Esophagus muscularis mucosa (tissue), 3 donors: ENCODE results near the gene DOK7.

Experiments
- CTCF ChIP-seq, 3 experiments: fragments of 200-600 bp in 2 of 3; fragments of 450-650 bp in 1 of 3; sonication (generic) in 2 of 3; IDR thresholded peaks; one replicate each; pipeline ENCODE4 v1.5.1; 2017 to 2019; ENCODE audit warnings: antibody characterized with exemption in 3 of 3, mild to moderate bottlenecking in 2 of 3, moderate library complexity in 1 of 3
- POLR2A ChIP-seq: fragments of 450-650 bp; IDR thresholded peaks from one replicate; pipeline ENCODE4 v1.6.1; 2017; ENCODE audit warnings: antibody characterized with exemption, moderate library complexity, mild to moderate bottlenecking, low read depth

GRCh38 chr4:3513807-3514206 is 50.7 kb downstream of the DOK7 start:
- TF ChIP-seq POLR2A (no peak), CTCF (IDR thresholded peaks at IDR 0.05) (no peak)
